ENCODE data around the gene SMC1B. TPM values are rescaled to one million over a fixed set of nuclear protein-coding genes. Genes with fewer than 3 reads are reported as not detected.

The SMC1B gene
- total RNA-seq, 2 experiments from 2014 or later: 1.1 TPM

- DNase-seq: no peak
- Mint-ChIP-seq H3K36me3 (no peaks in the 10 kb centered on the region), H3K9me3 (no peaks in the 10 kb centered on the region), H3K4me3 (peak overlapping the region; percentile 80), H3K27me3 (no peaks in the 10 kb centered on the region), H3K27ac (peak overlapping the region; percentile 71), H3K4me1 (ENCODE audit: low read depth) (peaks cover 57% of the 10 kb centered on the region)
- CTCF ChIA-PET: no interaction called here
- intact Hi-C loops (cut with micrococcal nuclease): no loop called here
- POLR2A ChIA-PET: interaction anchor here (1.4 kb wide), 1 partner anchor 102 kb away, joined by 4 read pairs; the partner anchor contains the start of genes RIBC2 and SMC1B
These were observed 102.3 kb downstream of the SMC1B start for GRCh38 chr22:45310977-45311531.

- Mint-ChIP-seq H3K4me1 (ENCODE audit: low read depth) (peaks cover 51% of the 10 kb centered on the region), H3K27ac (peak overlapping the region; percentile 71), H3K27me3 (no peaks in the 10 kb centered on the region), H3K9me3 (no peaks in the 10 kb centered on the region), H3K4me3 (peak overlapping the region; percentile 80), H3K36me3 (no peaks in the 10 kb centered on the region)
- intact Hi-C loops (cut with micrococcal nuclease): no loop called here
- POLR2A ChIA-PET: interaction anchor here (1.0 to 1.4 kb wide), 3 partner anchors 7 to 103 kb away, joined by 3 to 4 read pairs (median 3); partner anchors contain the start of genes RIBC2 and SMC1B
- CTCF ChIA-PET: no interaction called here
- DNase-seq: peak; percentile 31
These were observed 102.9 kb downstream of the SMC1B start for GRCh38 chr22:45310331-45310976.

GRCh38 chr22:45309422-45310227 lies 103.8 kb downstream of the SMC1B start, which contains the start of gene FAM118A:
Gene FAM118A (plus strand): TSS chr22:45309934. CDS start chr22:45322380, 12,446 bp downstream.
- peak within 1 kb of the TSS; percentile 92 for H3K27ac Mint-ChIP-seq
- peaks cover 44% of the 10 kb centered on the region for H3K4me1 Mint-ChIP-seq (ENCODE audit: low read depth)
- peak; percentile 97 for DNase-seq
- H3K9me3 Mint-ChIP-seq: no peaks in the 10 kb centered on the region
- ChIA-PET POLR2A (interaction anchor here (1.0 to 1.3 kb wide), 2 partner anchors 8 to 10 kb away, joined by 3 read pairs; no protein-coding TSS in a partner anchor), CTCF (no interaction called here)
- H3K4me3 Mint-ChIP-seq: peak within 1 kb of the TSS; percentile 83
- H3K36me3 Mint-ChIP-seq: no peaks in the 10 kb centered on the region
- intact Hi-C loops (cut with micrococcal nuclease): loop anchor here (1.0 to 2.0 kb wide), 3 partner anchors 9 to 69 kb away; partner anchors contain the start of gene KIAA0930
- H3K27me3 Mint-ChIP-seq: no peaks in the 10 kb centered on the region

GRCh38 chr22:45308957-45309421 lies 104.4 kb downstream of the SMC1B start:
- peaks cover 38% of the 10 kb centered on the region for H3K4me1 Mint-ChIP-seq (ENCODE audit: low read depth)
- peak overlapping the region; percentile 83 for H3K4me3 Mint-ChIP-seq
- H3K36me3 Mint-ChIP-seq: no peaks in the 10 kb centered on the region
- peak overlapping the region; percentile 92 for H3K27ac Mint-ChIP-seq
- H3K27me3 Mint-ChIP-seq: no peaks in the 10 kb centered on the region
- CTCF ChIA-PET: no interaction called here
- intact Hi-C loops (cut with micrococcal nuclease): loop anchor here (1.0 to 2.0 kb wide), 3 partner anchors 9 to 68 kb away; partner anchors contain the start of gene KIAA0930
- no peaks in the 10 kb centered on the region for H3K9me3 Mint-ChIP-seq
- DNase-seq: peak; percentile 50
- POLR2A ChIA-PET: interaction anchor here (1.3 kb wide), 1 partner anchor 9 kb away, joined by 3 read pairs; no protein-coding TSS in a partner anchor

DNA sequence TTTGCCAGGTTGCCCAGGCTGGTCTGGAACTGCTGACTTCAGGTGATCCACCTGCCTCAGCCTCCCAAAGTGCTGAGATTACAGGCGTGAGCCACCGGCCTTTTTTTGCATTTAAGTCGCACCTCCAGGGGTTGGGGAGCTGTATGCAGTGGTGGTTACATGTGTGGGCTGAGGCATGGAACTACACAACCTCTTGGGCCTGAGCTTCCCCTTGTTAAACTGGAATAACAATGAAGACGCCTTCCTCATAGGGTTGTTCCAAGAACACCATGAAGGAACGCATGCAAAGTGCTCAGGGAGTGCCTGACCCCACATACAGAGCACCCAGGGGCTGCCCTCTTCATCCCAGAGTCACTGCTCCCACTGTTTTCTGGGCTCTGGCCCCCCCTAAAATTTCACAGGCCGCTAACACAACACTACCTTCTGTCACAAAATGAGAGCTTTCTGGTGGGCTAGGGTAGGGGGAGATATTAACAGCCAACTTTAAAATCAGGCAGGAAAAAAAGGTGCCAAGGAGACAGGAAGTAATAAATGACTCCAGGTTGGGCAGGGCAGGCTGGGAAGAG lies 104.9 kb downstream of the SMC1B start:
- Mint-ChIP-seq H3K36me3 (no peaks in the 10 kb centered on the region), H3K27ac (peak overlapping the region; percentile 92), H3K4me3 (peak overlapping the region; percentile 83), H3K9me3 (no peaks in the 10 kb centered on the region), H3K27me3 (no peaks in the 10 kb centered on the region), H3K4me1 (ENCODE audit: low read depth) (peaks cover 36% of the 10 kb centered on the region)
- intact Hi-C loops (cut with micrococcal nuclease): loop anchor here (2.0 kb wide), 2 partner anchors 40 to 68 kb away; partner anchors contain the start of gene KIAA0930
- POLR2A ChIA-PET: no interaction called here
- no peak for DNase-seq
- CTCF ChIA-PET: no interaction called here

DNA sequence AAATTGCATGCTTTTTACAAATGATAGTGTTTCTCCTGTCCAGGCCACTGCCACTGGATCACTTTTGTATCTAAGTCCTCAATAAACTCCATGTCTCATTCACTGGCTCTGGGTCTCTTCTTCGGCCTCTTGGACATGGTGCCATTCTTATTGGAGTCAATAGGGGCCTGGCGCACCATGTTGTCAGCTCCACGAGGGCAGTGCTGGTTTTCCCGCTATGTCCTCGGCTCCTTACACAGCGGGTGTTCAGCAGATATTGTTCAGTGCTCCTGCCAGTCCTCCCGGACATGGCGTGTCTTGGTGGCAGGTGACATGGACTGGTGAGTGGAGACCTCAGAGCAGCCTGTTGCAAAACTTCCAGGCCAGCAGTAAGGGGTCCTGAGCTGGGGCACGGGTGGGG lies 107.3 kb downstream of the SMC1B start:
- Mint-ChIP-seq H3K36me3 (no peaks in the 10 kb centered on the region), H3K9me3 (no peaks in the 10 kb centered on the region), H3K4me3 (no peak overlapping the region), H3K27me3 (no peaks in the 10 kb centered on the region), H3K4me1 (ENCODE audit: low read depth) (peaks cover 23% of the 10 kb centered on the region), H3K27ac (no peak overlapping the region)
- ChIA-PET CTCF (no interaction called here), POLR2A (no interaction called here)
- intact Hi-C loops (cut with micrococcal nuclease): no loop called here
- DNase-seq: no peak

GRCh38 chr22:45305456-45306075 lies 107.8 kb downstream of the SMC1B start:
- Mint-ChIP-seq H3K4me3 (no peak overlapping the region), H3K27me3 (no peaks in the 10 kb centered on the region), H3K36me3 (no peaks in the 10 kb centered on the region), H3K4me1 (ENCODE audit: low read depth) (peaks cover 18% of the 10 kb centered on the region), H3K9me3 (no peaks in the 10 kb centered on the region), H3K27ac (no peak overlapping the region)
- ChIA-PET POLR2A (no interaction called here), CTCF (no interaction called here)
- intact Hi-C loops (cut with micrococcal nuclease): no loop called here
- no peak for DNase-seq

GRCh38 chr22:45304971-45305370 lies 108.4 kb downstream of the SMC1B start:
- Mint-ChIP-seq H3K4me3 (no peak overlapping the region), H3K27me3 (no peaks in the 10 kb centered on the region), H3K27ac (no peak overlapping the region), H3K9me3 (no peaks in the 10 kb centered on the region), H3K4me1 (ENCODE audit: low read depth) (peaks cover 17% of the 10 kb centered on the region), H3K36me3 (no peaks in the 10 kb centered on the region)
- CTCF ChIA-PET: no interaction called here
- intact Hi-C loops (cut with micrococcal nuclease): no loop called here
- DNase-seq: no peak
- POLR2A ChIA-PET: no interaction called here

- ChIA-PET CTCF (no interaction called here), POLR2A (no interaction called here)
- H3K27me3 Mint-ChIP-seq: no peaks in the 10 kb centered on the region
- H3K9me3 Mint-ChIP-seq: no peaks in the 10 kb centered on the region
- peaks cover 6% of the 10 kb centered on the region for H3K4me1 Mint-ChIP-seq (ENCODE audit: low read depth)
- intact Hi-C loops (cut with micrococcal nuclease): loop anchor here (2.0 kb wide), 1 partner anchor 16 kb away; no protein-coding TSS in a partner anchor
- peak overlapping the region; percentile 42 for H3K27ac Mint-ChIP-seq
- H3K36me3 Mint-ChIP-seq: no peaks in the 10 kb centered on the region
- H3K4me3 Mint-ChIP-seq: no peak overlapping the region
- no peak for DNase-seq
These were observed 110.2 kb downstream of the SMC1B start for GRCh38 chr22:45303181-45303580.

DNA sequence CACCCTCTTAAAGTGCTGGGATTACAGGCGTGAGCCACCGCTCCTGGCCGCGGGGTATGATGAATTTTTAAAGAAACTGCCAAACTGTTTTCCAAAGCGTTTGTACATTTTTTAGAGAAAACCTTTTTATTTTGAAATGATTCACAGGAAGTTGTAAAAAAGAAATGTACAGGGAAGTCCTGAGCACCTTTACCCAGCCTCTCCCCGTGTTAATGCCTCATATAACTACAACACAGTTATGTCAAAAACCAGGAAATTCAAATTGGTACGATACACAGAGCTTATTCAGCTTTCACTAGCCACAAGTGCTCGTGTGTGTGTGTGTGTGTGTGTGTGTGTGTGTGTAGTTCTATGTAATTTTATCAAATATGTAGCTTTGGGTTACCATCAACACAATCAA lies 110.6 kb downstream of the SMC1B start:
- no peak for DNase-seq
- CTCF ChIA-PET: no interaction called here
- Mint-ChIP-seq H3K27ac (peak overlapping the region; percentile 42), H3K27me3 (no peaks in the 10 kb centered on the region), H3K4me1 (ENCODE audit: low read depth) (peaks cover 6% of the 10 kb centered on the region), H3K9me3 (no peaks in the 10 kb centered on the region), H3K36me3 (no peaks in the 10 kb centered on the region), H3K4me3 (no peak overlapping the region)
- intact Hi-C loops (cut with micrococcal nuclease): loop anchor here (2.0 kb wide), 1 partner anchor 16 kb away; no protein-coding TSS in a partner anchor
- POLR2A ChIA-PET: no interaction called here

DNA sequence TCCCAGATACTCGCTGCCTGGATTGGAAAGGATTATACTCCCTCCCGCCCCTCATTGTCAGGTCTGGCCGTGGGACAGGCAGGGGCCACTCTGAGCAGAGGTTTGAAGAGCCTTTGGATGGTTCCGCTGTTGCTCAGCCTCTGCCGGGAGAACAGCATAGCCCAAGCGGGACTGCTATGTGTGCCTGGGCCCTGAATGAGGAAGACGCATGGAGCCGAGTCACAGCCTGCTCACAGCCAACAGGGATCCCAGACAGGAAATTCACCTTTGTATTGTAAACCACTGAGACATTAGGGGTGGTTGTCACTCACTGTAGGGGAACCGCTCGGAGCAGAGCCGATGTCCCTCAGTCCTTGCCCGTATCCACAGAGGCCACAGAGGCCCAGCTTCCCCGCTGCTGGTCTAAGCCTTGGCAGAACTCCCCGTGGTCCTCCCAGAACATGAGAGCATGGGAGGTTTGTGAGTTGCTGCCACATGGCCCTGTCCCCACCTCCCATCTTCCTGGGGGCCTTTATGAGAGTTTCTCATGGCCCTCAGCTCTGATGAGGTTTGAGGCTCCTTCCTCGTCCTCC lies 114.4 kb downstream of the SMC1B start:
- Mint-ChIP-seq H3K36me3 (no peaks in the 10 kb centered on the region), H3K9me3 (no peaks in the 10 kb centered on the region), H3K27ac (no peak overlapping the region), H3K27me3 (no peaks in the 10 kb centered on the region), H3K4me1 (ENCODE audit: low read depth) (peaks cover 19% of the 10 kb centered on the region), H3K4me3 (no peak overlapping the region)
- ChIA-PET POLR2A (interaction anchor here (0.7 kb wide), 1 partner anchor 21 kb away, joined by 3 read pairs; no protein-coding TSS in a partner anchor), CTCF (no interaction called here)
- no peak for DNase-seq
- intact Hi-C loops (cut with micrococcal nuclease): no loop called here

Measured in activated CD4-positive, alpha-beta memory T cell treated with anti-CD3 and anti-CD28 coated beads for 36 hours (primary cell).